ENCODE results near the gene CSF1R. TPM values are rescaled to one million over a fixed set of nuclear protein-coding genes. Genes with fewer than 3 reads are reported as not detected.

Gene CSF1R
- total and polyA plus RNA-seq, 2 of the 8 experiments (the other 6 are each of a cell fraction or from before 2014, with no cell fraction given) = 0.12 TPM; not detected in 1

GRCh38 chr5:150124596-150124995 is 38.2 kb upstream of the CSF1R start:
- no peak overlapping the region for H2AFZ ChIP-seq (ENCODE audit: low read length)
- 79% methylated on average over 2 of the region's 8 CpGs; no CpG with 5 or more reads in 1 of the 2 experiments for WGBS, 2 experiments (ENCODE audit: extremely low coverage in 1 of 2, insufficient coverage in 1 of 2, insufficient read length in 1 of 2, insufficient replicate concordance in 2 of 2, low coverage in 1 of 2, low lambda C conversion rate in 2 of 2, missing lambda C conversion rate in 1 of 2)
- no peaks in the 10 kb centered on the region for H3K23me2 ChIP-seq (ENCODE audit: low read depth, low read length)
- no peak overlapping the region for H3K18ac ChIP-seq (ENCODE audit: extremely low read depth, low read length)
- peaks cover 0 to 6% (median 2%) of the 10 kb centered on the region in 4 experiments; a peak in 3 of 7 replicates for H3K4me1 ChIP-seq (replicated peaks in 1 of 4; ENCODE audit: control insufficient read depth in 3 of 4, insufficient read depth in 4 of 4, low read length in 3 of 4)
- no peak overlapping the region for H3K27ac ChIP-seq (ENCODE audit: low read depth, low read length)
- no peak overlapping the region for H3K4me2 ChIP-seq (ENCODE audit: insufficient read depth in 1 of 2, low read depth in 2 of 2, low read length in 2 of 2)
- FAIRE-seq (no peak), DNase-seq (ENCODE audit: low read depth in 1 of 2, low spot score in 2 of 2) (no peak)
- no peak overlapping the region for H2BK120ac ChIP-seq (replicated peaks; ENCODE audit: low read depth, low read length)
- H3K9ac ChIP-seq (replicated peaks in 1 of 4; ENCODE audit: extremely low read depth in 1 of 4, low read depth in 3 of 4, low read length in 3 of 4) = no peak overlapping the region
- H4K5ac ChIP-seq (ENCODE audit: insufficient read length, low read depth, low read length) = no peak overlapping the region
- H3K23ac ChIP-seq (ENCODE audit: insufficient read length) = no peak overlapping the region
- H4K8ac ChIP-seq (ENCODE audit: extremely low read depth, insufficient read depth, low read length) = no peak overlapping the region; the same call in 1 of the 2 replicates
- ChIA-PET POLR2A (ENCODE audit: partially characterized antibody) (no interaction called here), CTCF (ENCODE audit: partially characterized antibody) (interaction anchor here (0.7 to 16.9 kb wide), 7 partner anchors 10 to 96 kb away, joined by 3 to 188 read pairs (median 6); no protein-coding TSS in a partner anchor)
- no peak overlapping the region for H2BK20ac ChIP-seq (ENCODE audit: low read length)
- H3K36me3 ChIP-seq (ENCODE audit: control insufficient read depth in 2 of 4, insufficient read depth in 4 of 4, low read length in 3 of 4) = no peaks in the 10 kb centered on the region
- H2BK12ac ChIP-seq (ENCODE audit: low read depth, low read length) = no peak overlapping the region
- no peaks in the 10 kb centered on the region for H3K79me2 ChIP-seq (ENCODE audit: control insufficient read depth in 1 of 2, insufficient read depth in 2 of 2, low read length in 2 of 2)
- no peak overlapping the region for H3K4ac ChIP-seq (replicated peaks; ENCODE audit: insufficient read length, low read depth, low read length)
- no peak overlapping the region for H4K91ac ChIP-seq (replicated peaks; ENCODE audit: insufficient read length, low read length)
- no peak overlapping the region for H2BK5ac ChIP-seq (ENCODE audit: low read depth, low read length)
- no peak overlapping the region for H2AK5ac ChIP-seq (ENCODE audit: low read depth, low read length)
- TF ChIP-seq KDM1A (IDR thresholded peaks at IDR 0.05; ENCODE audit: borderline replicate concordance, low read length) (no peak), TBP (IDR thresholded peaks at IDR 0.05; ENCODE audit: low read depth, low read length) (no peak), TAF7 (optimal IDR thresholded peaks at IDR 0.05; ENCODE audit: borderline replicate concordance, low read depth, low read length) (no peak), NANOG (IDR thresholded peaks at IDR 0.05; ENCODE audit: insufficient read depth, low read depth, low read length, poor library complexity, severe bottlenecking) (no peak), POLR2AphosphoS5 (IDR thresholded peaks at IDR 0.05; ENCODE audit: low read depth, low read length) (no peak), PHF8 (conservative IDR thresholded peaks at IDR 0.05; ENCODE audit: low read depth, low read length) (no peak), CTBP2 (IDR thresholded peaks at IDR 0.05; ENCODE audit: borderline replicate concordance, insufficient read depth, insufficient read length, low read length) (no peak), CREB1 (IDR thresholded peaks at IDR 0.05) (no peak), CBX8 (IDR thresholded peaks at IDR 0.05; ENCODE audit: borderline replicate concordance, low read depth, low read length) (no peak), SIRT6 (IDR thresholded peaks at IDR 0.05; ENCODE audit: low read length) (no peak)
- no peaks in the 10 kb centered on the region for H3K79me1 ChIP-seq (ENCODE audit: low read depth, low read length)
- no peak overlapping the region for H3K14ac ChIP-seq (ENCODE audit: insufficient read length)
- no peaks in the 10 kb centered on the region; a peak in 1 of 7 replicates for H3K27me3 ChIP-seq (replicated peaks in 1 of 4; ENCODE audit: control insufficient read depth in 3 of 4, extremely low read depth in 1 of 4, insufficient read depth in 3 of 4, low read length in 3 of 4)
- no peak overlapping the region for H2BK15ac ChIP-seq (ENCODE audit: low read length)
- H4K20me1 ChIP-seq (replicated peaks in 1 of 2; ENCODE audit: control insufficient read depth in 1 of 2, insufficient read depth in 2 of 2, low read length in 2 of 2) = peaks cover 0 to 7% of the 10 kb centered on the region in 2 experiments
- no peak overlapping the region for H3K56ac ChIP-seq (replicated peaks; ENCODE audit: insufficient read length, low read depth, low read length)
- no peak overlapping the region for H3K4me3 ChIP-seq (ENCODE audit: extremely low read depth in 1 of 4, insufficient read depth in 2 of 4, low read depth in 3 of 4, low read length in 4 of 4)
- H3K9me3 ChIP-seq (ENCODE audit: insufficient read depth in 2 of 2, low read depth in 1 of 2, low read length in 1 of 2) = no peaks in the 10 kb centered on the region
